GM21526 (cell line): Measurements from ENCODE around the gene ECM1.

Experiments used
- ATAC-seq: cut with Tn5 transposase; IDR thresholded peaks from one replicate; pipeline ENCODE4 v1.9.1; 2021; ENCODE audit warnings: moderate library complexity; ENCODE audit not compliant: unreplicated experiment, low FRiP score

ECM1 gene

GRCh38 chr1:150507912-150508864, at the start of gene ECM1:
Gene ECM1 (plus strand): TSS chr1:150508109. CDS start chr1:150508210, 101 bp downstream.
- ATAC-seq, result no peak

- no peak for ATAC-seq
Observed at GRCh38 chr1:150464422-150464826, 43.5 kb upstream of the ECM1 start.

GRCh38 chr1:150466964-150467363, 40.9 kb upstream of the ECM1 start:
- no peak for ATAC-seq

DNA sequence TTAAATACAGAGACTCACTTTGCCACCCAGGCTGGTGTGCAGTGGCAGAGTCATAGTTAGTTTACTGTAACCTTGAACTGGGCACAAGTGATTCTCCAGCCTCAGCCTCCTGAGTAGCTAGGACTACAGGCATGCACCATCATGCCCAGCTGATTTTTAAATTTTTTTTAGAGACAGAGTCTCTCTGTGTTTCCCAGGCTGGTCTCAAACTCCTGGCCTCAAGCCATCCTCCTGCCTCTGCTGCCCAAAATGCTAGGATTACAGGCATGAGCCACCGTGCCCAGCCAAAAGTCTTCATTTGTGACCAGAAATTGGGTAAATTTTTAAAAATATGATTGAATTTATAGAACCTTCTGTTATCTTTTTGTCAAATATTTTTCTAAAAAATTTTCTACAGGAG, 38.6 kb upstream of the ECM1 start:
- ATAC-seq, result no peak

GRCh38 chr1:150472601-150473200, 35.2 kb upstream of the ECM1 start:
- no peak for ATAC-seq

GRCh38 chr1:150473659-150474058, 34.2 kb upstream of the ECM1 start:
- ATAC-seq, result no peak

GRCh38 chr1:150474869-150475268, 33.0 kb upstream of the ECM1 start:
- ATAC-seq, result no peak

DNA sequence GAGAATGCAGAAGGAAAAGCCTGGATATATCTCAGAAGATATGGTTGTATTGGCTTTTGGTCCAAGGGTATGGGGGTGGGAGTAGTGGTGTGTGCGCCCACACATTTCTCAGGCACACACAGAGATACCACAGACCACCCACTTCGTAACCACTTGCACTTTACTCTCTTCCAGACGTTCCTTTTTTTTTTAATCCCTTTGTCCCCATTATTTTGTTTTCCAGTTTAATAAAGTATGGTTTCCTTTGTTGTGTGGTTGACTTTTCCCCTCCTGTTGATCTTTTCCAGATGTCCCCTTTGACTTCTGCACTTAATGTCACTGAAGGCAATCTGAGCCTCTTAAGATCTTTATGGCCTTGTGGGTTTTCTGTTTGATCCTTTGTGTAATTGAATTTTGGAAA, 31.2 kb upstream of the ECM1 start:
- ATAC-seq, result no peak

GRCh38 chr1:150477320-150477719, 30.6 kb upstream of the ECM1 start:
- no peak for ATAC-seq

- no peak for ATAC-seq
Observed at GRCh38 chr1:150477733-150478132, 30.2 kb upstream of the ECM1 start.

- no peak for ATAC-seq
Observed at GRCh38 chr1:150479370-150479769, 28.5 kb upstream of the ECM1 start.

GRCh38 chr1:150479927-150480352, 28.0 kb upstream of the ECM1 start:
- no peak for ATAC-seq

- no peak for ATAC-seq
Observed at GRCh38 chr1:150484431-150484830, 23.5 kb upstream of the ECM1 start.

DNA sequence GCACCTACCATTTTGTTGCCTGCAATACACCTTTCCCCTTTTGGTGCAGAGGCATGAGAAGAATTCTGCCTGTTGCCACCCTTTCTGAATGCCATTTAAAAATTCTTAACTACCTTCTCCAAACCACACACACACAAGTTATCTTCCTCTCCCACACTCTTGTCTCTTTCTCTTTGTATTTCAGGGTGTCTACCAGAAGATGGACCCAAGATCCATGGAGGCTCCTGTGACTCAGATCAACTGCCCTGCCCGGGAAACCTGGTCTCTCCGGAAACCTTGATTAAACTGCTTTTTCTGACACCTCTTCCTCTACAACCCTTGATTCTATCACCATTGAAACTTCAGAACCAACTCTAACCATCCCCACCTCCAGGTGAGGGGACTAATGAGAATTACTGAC, 23.0 kb upstream of the ECM1 start:
- no peak for ATAC-seq

DNA sequence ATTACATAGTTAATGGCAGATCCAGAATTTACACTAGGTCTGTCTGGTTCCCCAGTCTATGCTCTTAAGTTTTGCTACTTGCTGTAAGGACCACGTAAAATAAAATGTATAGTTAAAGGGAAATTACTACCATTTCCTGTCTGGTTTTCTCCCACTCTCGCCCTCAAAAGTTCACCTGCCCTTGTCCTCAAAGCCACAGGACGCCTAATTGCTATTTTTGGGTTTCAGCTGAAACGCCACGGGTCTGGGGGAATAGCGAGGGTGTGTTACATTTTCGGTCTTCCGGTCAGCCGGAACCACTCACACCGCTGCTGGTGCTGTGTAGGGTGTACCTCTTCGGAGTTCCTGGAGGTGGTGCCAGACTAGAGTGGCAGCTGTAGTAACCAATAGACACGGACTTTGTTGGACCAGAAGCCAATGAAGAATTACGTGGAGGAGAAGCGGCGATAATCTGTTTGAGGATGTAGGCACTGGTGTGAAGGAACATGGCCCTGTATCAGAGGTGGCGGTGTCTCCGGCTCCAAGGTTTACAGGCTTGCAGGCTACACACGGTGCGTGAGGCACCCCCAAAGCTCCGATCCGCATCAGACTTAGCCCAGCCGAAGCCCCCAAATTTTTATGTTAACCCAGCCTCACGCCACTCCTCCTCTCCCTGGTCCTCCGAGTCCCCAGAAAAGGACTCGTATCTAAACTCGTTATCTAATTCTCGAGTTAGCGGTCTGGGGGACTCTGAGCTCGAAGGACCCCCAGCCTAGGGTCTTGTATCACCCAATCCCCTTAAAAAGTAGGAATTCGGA, 20.7 kb upstream of the ECM1 start, which contains the start of gene TARS2:
Gene TARS2 (plus strand): TSS at position 454 of the 797 bp plus-strand sequence. CDS start 32 bp downstream, at position 486.
- peak; percentile 96 for ATAC-seq

DNA sequence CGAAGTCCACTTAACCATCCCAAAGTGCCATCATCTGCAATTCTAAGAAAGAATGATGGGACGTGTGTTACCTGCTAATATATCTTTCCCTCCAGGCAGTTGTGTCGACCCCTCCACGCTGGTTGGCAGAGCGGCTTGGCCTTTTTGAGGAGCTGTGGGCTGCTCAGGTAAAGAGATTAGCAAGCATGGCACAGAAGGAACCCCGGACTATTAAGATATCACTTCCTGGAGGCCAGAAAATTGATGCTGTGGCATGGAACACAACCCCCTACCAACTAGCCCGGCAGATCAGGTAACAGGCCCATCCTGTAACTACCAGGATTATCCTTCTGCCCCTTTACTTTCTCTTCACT, 20.2 kb upstream of the ECM1 start:
- ATAC-seq, result no peak

- no peak for ATAC-seq
Observed at GRCh38 chr1:150493175-150493574, 14.7 kb upstream of the ECM1 start.

DNA sequence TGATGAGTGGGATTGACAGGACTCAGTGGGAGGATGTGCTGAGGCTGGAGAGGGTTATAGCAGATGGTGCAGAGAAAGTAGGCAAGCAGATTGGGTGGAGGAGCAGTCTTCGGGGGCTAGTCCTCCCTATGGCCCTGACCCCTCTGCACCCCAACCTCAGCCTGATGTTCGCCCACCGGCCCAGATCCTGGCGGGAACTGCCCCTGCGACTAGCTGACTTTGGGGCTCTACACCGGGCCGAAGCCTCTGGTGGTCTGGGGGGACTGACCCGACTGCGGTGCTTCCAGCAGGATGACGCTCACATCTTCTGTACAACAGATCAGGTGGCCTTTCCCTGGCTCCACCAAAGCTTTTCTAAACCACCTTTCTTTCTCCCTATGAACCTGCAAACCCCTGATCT, 9.6 kb upstream of the ECM1 start:
- ATAC-seq, result no peak

- no peak for ATAC-seq
Observed at GRCh38 chr1:150505431-150505830, 2.5 kb upstream of the ECM1 start.

DNA sequence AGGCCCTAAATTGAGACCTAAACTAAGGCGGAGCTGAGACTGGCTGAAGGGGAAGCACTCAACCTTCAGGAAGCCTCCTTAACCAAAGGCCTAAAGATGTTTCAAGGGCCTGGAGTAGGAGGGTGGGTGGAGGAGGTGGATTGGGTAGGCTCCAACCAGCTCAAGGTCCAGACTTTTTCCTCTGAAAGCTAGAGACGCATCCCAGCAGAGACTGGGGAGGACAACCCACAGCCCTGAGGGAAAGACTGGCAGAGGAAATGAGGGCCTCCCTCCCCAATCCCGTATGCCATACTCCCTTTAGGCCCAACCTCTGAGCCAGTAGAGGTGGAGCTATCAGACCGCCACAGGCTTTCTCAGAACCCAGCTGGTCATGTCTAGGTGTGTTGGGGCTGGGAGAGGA, 1.1 kb downstream of the ECM1 start:
- no peak for ATAC-seq

- no peak for ATAC-seq
Observed at GRCh38 chr1:150511551-150511950, 3.6 kb downstream of the ECM1 start.
